ENCODE results near the gene AGXT. TPM values are rescaled to one million over a fixed set of nuclear protein-coding genes. Genes with fewer than 3 reads are reported as not detected.

The AGXT gene
- total RNA-seq, 1 experiment from 2014 or later: 0.20 TPM

DNA sequence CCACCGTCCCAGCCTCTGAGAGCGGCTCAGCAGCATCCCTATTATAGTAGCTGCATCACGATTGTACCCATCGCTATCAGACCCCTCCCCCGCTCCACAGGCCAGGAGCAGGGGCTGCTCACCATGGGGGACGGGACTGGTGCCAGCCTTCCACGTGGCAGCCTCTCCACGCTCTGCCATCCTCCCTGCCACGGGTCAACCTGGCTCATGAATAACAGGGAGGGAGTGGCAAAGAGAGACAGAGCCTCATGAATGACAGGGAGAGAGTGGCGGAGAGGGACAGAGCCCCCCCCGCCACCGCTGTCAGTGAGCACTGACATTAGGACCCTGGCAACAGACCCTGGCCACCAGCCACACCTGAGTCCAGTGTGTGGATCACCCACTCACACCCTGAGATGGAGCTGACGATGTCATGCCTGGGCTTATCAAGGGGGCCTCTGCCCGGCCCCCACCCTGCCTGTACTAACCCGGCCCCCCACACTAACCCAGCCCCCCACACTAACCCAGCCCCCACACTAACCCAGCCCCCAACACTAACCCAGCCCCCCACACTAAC, 54.4 kb downstream of the AGXT start:
- no peak overlapping the region for H3K4me3 ChIP-seq (ENCODE audit: low read depth, low read length)
- CTCF ChIA-PET: interaction anchor here (1.6 kb wide), 1 partner anchor 8 kb away, joined by 4 read pairs; no protein-coding TSS in a partner anchor
- no peaks in the 10 kb centered on the region for H3K27me3 ChIP-seq (replicated peaks; ENCODE audit: control insufficient read depth, insufficient read depth, low read length)
- no TSS peak for BruUV-seq (replicated peaks)
- DNase-seq: peak in 1 of 2 experiments; percentile 29
- H3K4me1 ChIP-seq: no peaks in the 10 kb centered on the region
- H3K36me3 ChIP-seq (ENCODE audit: control insufficient read depth, insufficient read depth, low read length): no peaks in the 10 kb centered on the region
- POLR2A ChIA-PET: no interaction called here
- no peak overlapping the region for H3K4me3 Mint-ChIP-seq (ENCODE audit: unreplicated experiment)
- intact Hi-C loops (cut with micrococcal nuclease; ENCODE audit: unreplicated experiment): no loop called here
- no peaks in the 10 kb centered on the region for H3K4me1 Mint-ChIP-seq (ENCODE audit: low read depth, unreplicated experiment)
- no peak overlapping the region for H3K27ac Mint-ChIP-seq (ENCODE audit: unreplicated experiment)
- no peaks in the 10 kb centered on the region for H3K27me3 Mint-ChIP-seq (ENCODE audit: insufficient read depth, unreplicated experiment)
- TF ChIP-seq, protein P1, sequence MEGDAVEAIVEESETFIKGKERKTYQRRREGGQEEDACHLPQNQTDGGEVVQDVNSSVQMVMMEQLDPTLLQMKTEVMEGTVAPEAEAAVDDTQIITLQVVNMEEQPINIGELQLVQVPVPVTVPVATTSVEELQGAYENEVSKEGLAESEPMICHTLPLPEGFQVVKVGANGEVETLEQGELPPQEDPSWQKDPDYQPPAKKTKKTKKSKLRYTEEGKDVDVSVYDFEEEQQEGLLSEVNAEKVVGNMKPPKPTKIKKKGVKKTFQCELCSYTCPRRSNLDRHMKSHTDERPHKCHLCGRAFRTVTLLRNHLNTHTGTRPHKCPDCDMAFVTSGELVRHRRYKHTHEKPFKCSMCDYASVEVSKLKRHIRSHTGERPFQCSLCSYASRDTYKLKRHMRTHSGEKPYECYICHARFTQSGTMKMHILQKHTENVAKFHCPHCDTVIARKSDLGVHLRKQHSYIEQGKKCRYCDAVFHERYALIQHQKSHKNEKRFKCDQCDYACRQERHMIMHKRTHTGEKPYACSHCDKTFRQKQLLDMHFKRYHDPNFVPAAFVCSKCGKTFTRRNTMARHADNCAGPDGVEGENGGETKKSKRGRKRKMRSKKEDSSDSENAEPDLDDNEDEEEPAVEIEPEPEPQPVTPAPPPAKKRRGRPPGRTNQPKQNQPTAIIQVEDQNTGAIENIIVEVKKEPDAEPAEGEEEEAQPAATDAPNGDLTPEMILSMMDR (IDR thresholded peaks at IDR 0.05; ENCODE audit: insufficient read depth in 1 of 2, low read depth in 1 of 2, low read length in 1 of 2, severe bottlenecking in 1 of 2, unreplicated experiment in 1 of 2): no peak
- H3K36me3 Mint-ChIP-seq (ENCODE audit: insufficient read depth, unreplicated experiment): no peaks in the 10 kb centered on the region
- H3K9me3 ChIP-seq: no peaks in the 10 kb centered on the region
- no peaks in the 10 kb centered on the region for H3K9me3 Mint-ChIP-seq (ENCODE audit: unreplicated experiment)

DNA sequence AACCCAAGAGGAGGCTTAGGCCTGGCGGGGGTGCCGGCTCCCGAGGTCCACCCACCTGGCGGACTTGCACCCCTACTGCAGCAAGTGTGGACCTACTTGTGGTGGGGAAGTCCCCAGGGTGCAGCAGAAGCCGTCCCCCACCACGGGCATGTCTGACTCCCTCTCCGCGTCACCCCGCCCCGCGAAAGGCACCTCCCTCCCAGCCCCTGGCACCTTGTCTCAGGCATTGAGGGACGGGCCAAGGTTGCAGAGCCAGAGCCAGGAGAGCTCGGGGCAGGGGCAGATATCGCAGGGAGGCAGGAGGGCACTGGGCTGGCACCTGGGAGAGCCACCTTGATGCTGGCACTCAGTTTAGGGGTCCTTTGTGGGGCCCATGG, 56.6 kb downstream of the AGXT start:
- no peaks in the 10 kb centered on the region for H3K27me3 ChIP-seq (replicated peaks; ENCODE audit: control insufficient read depth, insufficient read depth, low read length)
- intact Hi-C loops (cut with micrococcal nuclease; ENCODE audit: unreplicated experiment): no loop called here

DNA sequence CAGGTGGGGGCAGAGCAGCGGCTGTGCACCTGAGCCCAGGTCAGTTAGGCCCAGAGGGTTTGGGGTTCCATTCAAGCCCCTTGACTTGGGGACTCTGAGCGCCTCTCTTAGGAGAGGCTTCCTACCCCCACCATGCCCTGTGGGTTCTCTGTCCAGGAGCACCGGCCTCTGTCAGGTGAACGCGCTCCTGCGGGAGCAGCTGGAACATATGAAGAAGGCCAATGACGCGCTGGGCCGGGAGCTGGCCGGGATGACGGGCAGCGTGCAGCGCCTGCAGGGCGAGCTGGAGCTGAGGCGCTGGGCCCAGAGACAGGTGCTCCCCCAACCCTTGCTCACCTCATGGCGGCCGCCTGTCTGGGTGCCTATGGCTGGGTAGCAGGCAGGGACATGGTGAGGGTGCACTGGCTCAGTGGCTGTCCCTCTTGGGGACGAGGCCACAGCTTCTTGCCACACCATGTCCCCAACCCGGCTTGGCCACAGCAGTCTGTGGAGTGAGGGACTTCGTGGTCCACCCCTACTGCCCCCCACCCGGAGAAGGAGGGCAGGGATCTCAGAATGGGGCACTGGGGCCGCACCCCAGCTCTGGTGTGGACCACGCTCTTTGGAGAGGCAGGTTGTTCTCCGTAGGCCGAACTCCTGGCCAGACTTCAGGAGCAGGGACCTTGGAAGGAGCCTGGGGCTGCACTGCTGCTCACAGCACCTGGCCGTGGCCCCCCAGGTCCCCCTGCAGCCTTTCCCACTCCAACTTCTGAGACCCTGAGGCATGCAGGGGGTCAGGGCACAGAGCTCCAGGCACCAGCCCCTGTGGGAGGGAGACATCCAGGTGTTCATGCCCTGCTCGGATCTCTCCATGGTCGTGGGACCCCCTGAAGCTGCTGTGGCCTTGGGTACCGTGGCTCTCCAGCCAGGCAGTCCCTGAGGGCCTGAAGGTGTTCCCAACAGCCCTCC, 57.2 kb downstream of the AGXT start:
- Mint-ChIP-seq H3K27me3 (ENCODE audit: insufficient read depth, unreplicated experiment) (peaks cover 4% of the 10 kb centered on the region), H3K4me3 (ENCODE audit: unreplicated experiment) (no peak overlapping the region), H3K9me3 (ENCODE audit: unreplicated experiment) (no peaks in the 10 kb centered on the region), H3K27ac (ENCODE audit: unreplicated experiment) (no peak overlapping the region), H3K4me1 (ENCODE audit: low read depth, unreplicated experiment) (no peaks in the 10 kb centered on the region), H3K36me3 (ENCODE audit: insufficient read depth, unreplicated experiment) (no peaks in the 10 kb centered on the region)
- H3K9me3 ChIP-seq: no peaks in the 10 kb centered on the region
- DNase-seq: peak in 1 of 2 experiments; percentile 25
- intact Hi-C loops (cut with micrococcal nuclease; ENCODE audit: unreplicated experiment): no loop called here
- H3K4me1 ChIP-seq: no peaks in the 10 kb centered on the region
- no peaks in the 10 kb centered on the region for H3K36me3 ChIP-seq (ENCODE audit: control insufficient read depth, insufficient read depth, low read length)
- no peak overlapping the region for H3K4me3 ChIP-seq (ENCODE audit: low read depth, low read length)
- POLR2A ChIA-PET: no interaction called here
- no TSS peak for BruUV-seq (replicated peaks)
- TF ChIP-seq, protein P1 (IDR thresholded peaks at IDR 0.05; ENCODE audit: insufficient read depth in 1 of 2, low read depth in 1 of 2, low read length in 1 of 2, severe bottlenecking in 1 of 2, unreplicated experiment in 1 of 2): no peak
- CTCF ChIA-PET: no interaction called here
- H3K27me3 ChIP-seq (replicated peaks; ENCODE audit: control insufficient read depth, insufficient read depth, low read length): no peaks in the 10 kb centered on the region

More for the DNA sequence above, 56.6 kb downstream of the AGXT start:
- Mint-ChIP-seq H3K36me3 (ENCODE audit: insufficient read depth, unreplicated experiment) (no peaks in the 10 kb centered on the region), H3K4me1 (ENCODE audit: low read depth, unreplicated experiment) (no peaks in the 10 kb centered on the region), H3K4me3 (ENCODE audit: unreplicated experiment) (no peak overlapping the region), H3K27me3 (ENCODE audit: insufficient read depth, unreplicated experiment) (peaks cover 4% of the 10 kb centered on the region), H3K9me3 (ENCODE audit: unreplicated experiment) (no peaks in the 10 kb centered on the region), H3K27ac (ENCODE audit: unreplicated experiment) (no peak overlapping the region)
- ChIA-PET CTCF (no interaction called here), POLR2A (no interaction called here)
- no TSS peak for BruUV-seq (replicated peaks)
- Histone ChIP-seq H3K9me3 (no peaks in the 10 kb centered on the region), H3K36me3 (ENCODE audit: control insufficient read depth, insufficient read depth, low read length) (no peaks in the 10 kb centered on the region), H3K4me1 (no peaks in the 10 kb centered on the region), H3K4me3 (ENCODE audit: low read depth, low read length) (no peak overlapping the region)
- peak in 1 of 2 experiments; percentile 17 for DNase-seq
- TF ChIP-seq, protein P1 (IDR thresholded peaks at IDR 0.05; ENCODE audit: insufficient read depth in 1 of 2, low read depth in 1 of 2, low read length in 1 of 2, severe bottlenecking in 1 of 2, unreplicated experiment in 1 of 2): no peak

Measured in Caco-2 (cell line).